GM21786 (cell line): Measurements from ENCODE around the gene NKIRAS1.
"Not testable (repeated sequence)": the region's sequence is repeated elsewhere in the genome, so short reads cannot be mapped to it uniquely, and the experiment has no call there.

Experiments used
- ATAC-seq: cut with Tn5 transposase; IDR thresholded peaks from one replicate; pipeline ENCODE4 v1.9.1; 2021; ENCODE audit not compliant: unreplicated experiment

NKIRAS1 gene

GRCh38 chr3:23872330-23872729, 44.5 kb downstream of the NKIRAS1 start:
- ATAC-seq: no peak

- not testable (repeated sequence) for ATAC-seq
These were observed 45.4 kb downstream of the NKIRAS1 start for GRCh38 chr3:23871361-23871760.

- ATAC-seq: not testable (repeated sequence)
These were observed 46.1 kb downstream of the NKIRAS1 start for GRCh38 chr3:23870663-23871043.

- ATAC-seq: no peak
These were observed 46.7 kb downstream of the NKIRAS1 start for GRCh38 chr3:23869977-23870662.

- ATAC-seq: no peak
These were observed 49.0 kb downstream of the NKIRAS1 start for GRCh38 chr3:23867838-23868237.

GRCh38 chr3:23867400-23867799, 49.4 kb downstream of the NKIRAS1 start:
- no peak for ATAC-seq

GRCh38 chr3:23865595-23866396, 51.0 kb downstream of the NKIRAS1 start:
- peak; percentile 78 for ATAC-seq

GRCh38 chr3:23864931-23865330, 51.9 kb downstream of the NKIRAS1 start:
- no peak for ATAC-seq

GRCh38 chr3:23863060-23863459, 53.7 kb downstream of the NKIRAS1 start:
- no peak for ATAC-seq

GRCh38 chr3:23861689-23862088, 55.1 kb downstream of the NKIRAS1 start:
- no peak for ATAC-seq

- no peak for ATAC-seq
These were observed 56.9 kb downstream of the NKIRAS1 start for GRCh38 chr3:23859839-23860382.

- no peak for ATAC-seq
These were observed 57.6 kb downstream of the NKIRAS1 start for GRCh38 chr3:23859012-23859743.

- ATAC-seq: no peak
These were observed 60.5 kb downstream of the NKIRAS1 start for GRCh38 chr3:23856286-23856685.

- not testable (repeated sequence) for ATAC-seq
These were observed 67.3 kb downstream of the NKIRAS1 start for GRCh38 chr3:23849462-23849861.

GRCh38 chr3:23845326-23846216, 71.2 kb downstream of the NKIRAS1 start:
- ATAC-seq: no peak

GRCh38 chr3:23843869-23844268, 72.9 kb downstream of the NKIRAS1 start:
- no peak for ATAC-seq
